ENCODE results near the gene ADORA1. TPM values are rescaled to one million over a fixed set of nuclear protein-coding genes. Genes with fewer than 3 reads are reported as not detected.

Gene ADORA1
- total and polyA plus RNA-seq, 11 donors, result 0.81 to 17.8 (median 9.5) TPM

- Histone ChIP-seq H3K4me3 (no peak overlapping the region), H3K27me3 (peaks cover 0 to 9% (median 0%) of the 10 kb centered on the region in 9 donors), H3K36me3 (no peaks in the 10 kb centered on the region), H3K27ac (no peak overlapping the region), H3K9me3 (no peaks in the 10 kb centered on the region), H3K4me1 (peaks cover 0 to 4% (median 0%) of the 10 kb centered on the region in 12 donors)
- intact Hi-C loops (cut with DNase I), result loop anchor here in 3 of 10 donors (1.0 to 5.0 kb wide), 4 partner anchors 43 to 176 kb away; no protein-coding TSS in a partner anchor
- TF ChIP-seq CTCF (IDR thresholded peaks at IDR 0.05), result no peak
- no peak for TF ChIP-seq POLR2A (IDR thresholded peaks at IDR 0.05)
- WGBS, 4 donors, result 60 to 71% (median 64%) methylated on average over 6 to 9 of the region's 9 CpGs
- DNase-seq, result no peak
- no peak for ATAC-seq
Measured at GRCh38 chr1:203215573-203215972, 88.0 kb downstream of the ADORA1 start.

GRCh38 chr1:203216274-203217138 lies 89.0 kb downstream of the ADORA1 start:
- WGBS, 4 donors, result 33 to 35% (median 33%) methylated on average over 18 to 19 of the region's 19 CpGs
- Histone ChIP-seq H3K9me3 (no peaks in the 10 kb centered on the region), H3K27me3 (peaks cover 0 to 9% (median 0%) of the 10 kb centered on the region in 9 donors), H3K27ac (no peak overlapping the region), H3K4me3 (no peak overlapping the region), H3K4me1 (peaks cover 0 to 4% (median 0%) of the 10 kb centered on the region in 12 donors), H3K36me3 (no peaks in the 10 kb centered on the region)
- ATAC-seq, result peak; percentile 40 to 88 (median 64)
- intact Hi-C loops (cut with DNase I), result loop anchor here (1.0 to 5.0 kb wide), 9 partner anchors 44 to 178 kb away; no protein-coding TSS in a partner anchor
- TF ChIP-seq CTCF (IDR thresholded peaks at IDR 0.05), result peak; percentile 69 to 88 (median 82)
- TF ChIP-seq POLR2A (IDR thresholded peaks at IDR 0.05), result no peak
- peak in 3 of 5 donors; percentile 42 to 58 (median 49) for DNase-seq

Other genes starting within 250 kb of the ADORA1 start
- gene RABIF, start 238.6 kb upstream of the ADORA1 start, total RNA-seq, result 1 to 10 TPM; 3.6 to 9.2 (median 5.3) TPM
- gene RABIF, start 238.6 kb upstream of the ADORA1 start, polyA plus RNA-seq, result 10 to 100 TPM in 1 of 2 donors, 1 to 10 TPM in 1; 3.8 to 12.1 TPM
- 10 to 100 TPM; 16.1 to 30.1 (median 21.5) TPM for gene KLHL12, start 200.5 kb upstream of the ADORA1 start, total RNA-seq
- 10 to 100 TPM; 10.4 to 17.2 TPM for gene KLHL12, start 200.5 kb upstream of the ADORA1 start, polyA plus RNA-seq
- gene ADIPOR1, start 169.4 kb upstream of the ADORA1 start, total RNA-seq, result 100 to 1,000 TPM in 5 of 9 donors, 10 to 100 TPM in 4; 91.4 to 155 (median 102) TPM
- gene ADIPOR1, start 169.4 kb upstream of the ADORA1 start, polyA plus RNA-seq, result 100 to 1,000 TPM in 1 of 2 donors, 10 to 100 TPM in 1; 57.4 to 154 TPM
- gene CYB5R1, start 160.5 kb upstream of the ADORA1 start, total RNA-seq, result 100 to 1,000 TPM; 146 to 274 (median 190) TPM
- gene CYB5R1, start 160.5 kb upstream of the ADORA1 start, polyA plus RNA-seq, result 100 to 1,000 TPM; 128 to 286 TPM
- gene TMEM183A, start 120.4 kb upstream of the ADORA1 start, total RNA-seq, result 10 to 100 TPM; 20.0 to 34.8 (median 29.9) TPM
- 10 to 100 TPM in 1 of 2 donors, 1 to 10 TPM in 1; 9.5 to 45.7 TPM for gene TMEM183A, start 120.4 kb upstream of the ADORA1 start, polyA plus RNA-seq
- gene PPFIA4, start 101.2 kb upstream of the ADORA1 start, total RNA-seq, result 10 to 100 TPM; 15.4 to 50.3 (median 36.9) TPM
- 10 to 100 TPM; 11.2 to 35.5 TPM for gene PPFIA4, start 101.2 kb upstream of the ADORA1 start, polyA plus RNA-seq
- not detected for gene MYOG, start 41.7 kb upstream of the ADORA1 start, total RNA-seq
- gene MYOG, start 41.7 kb upstream of the ADORA1 start, polyA plus RNA-seq, result not detected
- gene MYBPH, start 48.1 kb downstream of the ADORA1 start, total RNA-seq, result under 1 TPM in 1 of 9 donors, not detected in 8; 0.32 TPM
- gene MYBPH, start 48.1 kb downstream of the ADORA1 start, polyA plus RNA-seq, result not detected
- 10 to 100 TPM in 2 of 9 donors, 1 to 10 TPM in 3, under 1 TPM in 3, not detected in 1; 0.27 to 27.1 (median 1.3) TPM for gene CHI3L1, start 59.0 kb downstream of the ADORA1 start, total RNA-seq
- 1 to 10 TPM in 1 of 2 donors, under 1 TPM in 1; 0.15 to 5.5 TPM for gene CHI3L1, start 59.0 kb downstream of the ADORA1 start, polyA plus RNA-seq
- 1 to 10 TPM in 1 of 9 donors, under 1 TPM in 4, not detected in 4; 0.05 to 1.7 (median 0.22) TPM for gene CHIT1, start 101.9 kb downstream of the ADORA1 start, total RNA-seq
- not detected for gene CHIT1, start 101.9 kb downstream of the ADORA1 start, polyA plus RNA-seq
- gene BTG2, start 177.8 kb downstream of the ADORA1 start, total RNA-seq, result 100 to 1,000 TPM in 1 of 9 donors, 10 to 100 TPM in 8; 28.0 to 174 (median 42.1) TPM
- 10 to 100 TPM; 23.8 to 77.3 TPM for gene BTG2, start 177.8 kb downstream of the ADORA1 start, polyA plus RNA-seq
- 10 to 100 TPM in 4 of 9 donors, 1 to 10 TPM in 5; 6.1 to 33.2 (median 8.5) TPM for gene FMOD, start 223.4 kb downstream of the ADORA1 start, total RNA-seq
- 1 to 10 TPM; 3.0 to 7.0 TPM for gene FMOD, start 223.4 kb downstream of the ADORA1 start, polyA plus RNA-seq

Data from heart left ventricle (tissue), 16 donors.